Measurements from ENCODE around the gene ERCC5.

ERCC5 gene

DNA sequence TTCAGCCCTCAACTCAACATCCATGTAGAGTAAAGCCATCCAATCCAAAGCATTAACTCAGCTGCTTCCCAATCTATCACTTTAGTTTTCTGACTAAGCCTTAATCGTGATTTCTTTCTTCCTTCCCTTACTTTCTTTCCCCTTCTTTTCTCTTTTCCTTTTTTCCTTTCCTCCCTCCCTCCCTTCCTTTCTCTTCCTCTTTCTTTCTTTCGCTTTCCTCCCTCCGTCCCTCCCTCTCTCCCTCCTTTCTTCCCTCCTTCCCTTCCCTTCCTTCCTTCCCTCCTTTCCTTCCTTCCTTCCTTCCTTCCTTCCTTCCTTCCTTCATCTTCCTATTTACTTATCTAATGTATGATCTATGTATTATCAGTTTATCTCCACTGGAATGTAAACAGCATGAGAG is 71.2 kb downstream of the ERCC5 start:
- DNase-seq (ENCODE audit: extremely low read depth in 1 of 2, low read depth in 1 of 2) = no peak

DNA sequence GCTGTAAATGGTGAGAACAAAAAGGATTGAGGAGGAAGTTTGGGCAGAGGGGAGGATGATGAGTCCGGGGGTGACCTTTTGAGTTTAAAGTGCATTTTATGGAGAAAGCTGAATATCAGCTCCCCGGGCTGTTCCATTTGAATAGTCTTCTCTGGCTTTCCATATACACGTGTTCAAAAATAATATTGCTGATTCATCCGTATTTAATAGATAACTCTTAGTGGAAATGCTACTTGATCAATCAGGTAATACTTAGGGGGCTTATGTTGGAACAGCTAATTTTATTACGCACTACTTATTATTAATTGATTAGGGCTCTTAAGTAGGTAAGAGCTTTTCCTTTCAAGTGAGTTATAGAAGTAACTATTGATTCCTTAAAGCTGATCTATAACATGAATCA is 76.4 kb downstream of the ERCC5 start:
- DNase-seq (ENCODE audit: extremely low read depth in 1 of 2, low read depth in 1 of 2) = no peak
